H1 (cell line): ENCODE data around the gene WAC. TPM values are rescaled to one million over a fixed set of nuclear protein-coding genes. Genes with fewer than 3 reads are reported as not detected.

Experiments
- CTCF ChIA-PET: fragments of 300-600 bp; sonication (Branson Sonifier 250); formaldehyde crosslinking; loops from one replicate; lab custom pipeline; 2021; ENCODE audit not compliant: partially characterized antibody; lab: Charles Lee
- POLR2A ChIA-PET: fragments of 300-600 bp; sonication (Branson Sonifier 250); formaldehyde crosslinking; loops from one replicate; lab custom pipeline; 2021; ENCODE audit warnings: inconsistent platforms; ENCODE audit not compliant: partially characterized antibody; lab: Charles Lee
- DNase-seq, 2 experiments: peaks; one replicate each; pipeline versions ENCODE4 v3.0.0 to v3.0.0-alpha.2; 2010 to 2022; ENCODE audit warnings: low spot score in 2 of 2, low read depth in 1 of 2, mixed read lengths in 1 of 2
- FAIRE-seq: peaks from 2 replicates; lab custom pipeline; 2011; peaks lifted over from hg19 to GRCh38; lab: Jason Lieb, UNC
- H2AFZ ChIP-seq: 2 replicates; pipeline ENCODE4 v1.8.1; 2012; ENCODE audit warnings: low read length, inconsistent platforms
- H2AK5ac ChIP-seq: 2 replicates; pipeline ENCODE4 v1.6.1; 2013; ENCODE audit warnings: low read depth, low read length
- H2BK120ac ChIP-seq: replicated peaks from 2 replicates; pipeline ENCODE3; 2013; ENCODE audit warnings: low read depth, low read length, inconsistent platforms
- H2BK12ac ChIP-seq: 2 replicates; pipeline ENCODE4 v1.6.1; 2013; ENCODE audit warnings: low read depth, low read length
- H2BK15ac ChIP-seq: 2 replicates; pipeline ENCODE4 v1.6.1; 2013; ENCODE audit warnings: low read length
- H2BK20ac ChIP-seq: 2 replicates; pipeline ENCODE4 v1.6.1; 2013; ENCODE audit warnings: low read length
- H2BK5ac ChIP-seq: 2 replicates; pipeline ENCODE4 v1.6.1; 2013; ENCODE audit warnings: low read depth, low read length
- H3K14ac ChIP-seq: 2 replicates; pipeline ENCODE4 v1.6.1; 2013; ENCODE audit warnings: inconsistent platforms; ENCODE audit not compliant: insufficient read length
- H3K18ac ChIP-seq: 2 replicates; pipeline ENCODE4 v1.6.1; 2013; ENCODE audit warnings: low read length; ENCODE audit errors: extremely low read depth
- H3K23ac ChIP-seq: 2 replicates; pipeline ENCODE4 v1.6.1; 2013; ENCODE audit warnings: inconsistent platforms; ENCODE audit not compliant: insufficient read length
- H3K23me2 ChIP-seq: 2 replicates; pipeline ENCODE4 v1.6.1; 2013; ENCODE audit warnings: low read depth, low read length
- H3K27ac ChIP-seq: 2 replicates; pipeline ENCODE4 v1.6.1; 2011; ENCODE audit warnings: low read depth, low read length, inconsistent platforms
- H3K27me3 ChIP-seq, 4 experiments: replicated peaks in 1 of 4; 1 replicate in 1 of 4; 2 replicates in 3 of 4; pipeline versions ENCODE4 v1.6.1 to v1.8.1; 2011 to 2013; ENCODE audit warnings: low read length in 3 of 4, mild to moderate bottlenecking in 3 of 4, inconsistent platforms in 2 of 4, mixed read lengths in 2 of 4, moderate library complexity in 1 of 4; ENCODE audit not compliant: control insufficient read depth in 3 of 4, insufficient read depth in 3 of 4; ENCODE audit errors: extremely low read depth in 1 of 4
- H3K36me3 ChIP-seq, 4 experiments: 2 replicates each; pipeline versions ENCODE4 v1.6.1 to v1.8.1; 2011 to 2013; ENCODE audit warnings: mild to moderate bottlenecking in 4 of 4, low read length in 3 of 4, moderate library complexity in 2 of 4, control low read depth in 1 of 4, inconsistent platforms in 1 of 4; ENCODE audit not compliant: insufficient read depth in 4 of 4, control insufficient read depth in 2 of 4
- H3K4ac ChIP-seq: replicated peaks from 2 replicates; pipeline ENCODE3; 2013; ENCODE audit warnings: low read length, low read depth, mixed read lengths, inconsistent platforms; ENCODE audit not compliant: insufficient read length
- H3K4me1 ChIP-seq, 4 experiments: replicated peaks in 1 of 4; 1 replicate in 1 of 4; 2 replicates in 3 of 4; pipeline versions ENCODE4 v1.6.1 to v1.8.1; 2011 to 2013; ENCODE audit warnings: low read length in 3 of 4, inconsistent platforms in 2 of 4, mixed read lengths in 1 of 4; ENCODE audit not compliant: insufficient read depth in 4 of 4, control insufficient read depth in 3 of 4
- H3K4me2 ChIP-seq, 2 experiments: 2 replicates each; pipeline versions ENCODE4 v1.6.1 to v1.8.1; 2011 to 2013; ENCODE audit warnings: low read depth in 2 of 2, low read length in 2 of 2, control low read depth in 1 of 2, inconsistent platforms in 1 of 2, mild to moderate bottlenecking in 1 of 2; ENCODE audit not compliant: insufficient read depth in 1 of 2
- H3K4me3 ChIP-seq, 4 experiments: fragments of 200-600, 300-600 bp in 1 of 4; sonication (generic), shearing (Covaris generic), sonication (Bioruptor Twin) in 1 of 4; 2 replicates each; pipeline versions ENCODE4 v1.5.1 to v1.8.1; 2011 to 2016; ENCODE audit warnings: low read length in 4 of 4, low read depth in 3 of 4, control low read depth in 2 of 4, inconsistent platforms in 2 of 4, mild to moderate bottlenecking in 2 of 4, mixed read lengths in 1 of 4, moderate library complexity in 1 of 4; ENCODE audit not compliant: insufficient read depth in 2 of 4; ENCODE audit errors: extremely low read depth in 1 of 4
- H3K56ac ChIP-seq: replicated peaks from 2 replicates; pipeline ENCODE3; 2013; ENCODE audit warnings: low read depth, mild to moderate bottlenecking, mixed read lengths, low read length, inconsistent platforms; ENCODE audit not compliant: insufficient read length
- H3K79me1 ChIP-seq: 2 replicates; pipeline ENCODE4 v1.6.1; 2013; ENCODE audit warnings: low read depth, low read length, control low read depth
- H3K79me2 ChIP-seq, 2 experiments: 2 replicates each; pipeline versions ENCODE4 v1.6.1 to v1.8.1; 2012 to 2013; ENCODE audit warnings: low read length in 2 of 2, mild to moderate bottlenecking in 2 of 2, inconsistent platforms in 1 of 2; ENCODE audit not compliant: insufficient read depth in 2 of 2, control insufficient read depth in 1 of 2
- H3K9ac ChIP-seq, 4 experiments: replicated peaks in 1 of 4; 1 replicate in 1 of 4; 2 replicates in 3 of 4; pipeline versions ENCODE4 v1.6.1 to v1.8.1; 2011 to 2013; ENCODE audit warnings: low read depth in 3 of 4, low read length in 3 of 4, control low read depth in 2 of 4, mild to moderate bottlenecking in 2 of 4, moderate library complexity in 2 of 4, inconsistent platforms in 1 of 4; ENCODE audit errors: extremely low read depth in 1 of 4
- H3K9me3 ChIP-seq, 2 experiments: 2 replicates each; pipeline versions ENCODE4 v1.6.1 to v1.8.1; 2012 to 2013; ENCODE audit warnings: mild to moderate bottlenecking in 2 of 2, moderate library complexity in 2 of 2, control low read depth in 1 of 2, inconsistent platforms in 1 of 2, low read depth in 1 of 2, low read length in 1 of 2, mixed read lengths in 1 of 2; ENCODE audit not compliant: insufficient read depth in 2 of 2
- H4K20me1 ChIP-seq, 2 experiments: replicated peaks in 1 of 2; 2 replicates each; pipeline versions ENCODE3 to v1.8.1; 2011 to 2013; ENCODE audit warnings: inconsistent platforms in 2 of 2, low read length in 2 of 2, mild to moderate bottlenecking in 1 of 2; ENCODE audit not compliant: insufficient read depth in 2 of 2, control insufficient read depth in 1 of 2
- H4K5ac ChIP-seq: 2 replicates; pipeline ENCODE4 v1.6.1; 2013; ENCODE audit warnings: low read length, low read depth, mixed read lengths, inconsistent platforms; ENCODE audit not compliant: insufficient read length
- H4K8ac ChIP-seq: 2 replicates; pipeline ENCODE4 v1.8.0; 2013; ENCODE audit warnings: mild to moderate bottlenecking, moderate library complexity, low read length, inconsistent platforms; ENCODE audit not compliant: insufficient read depth; ENCODE audit errors: extremely low read depth
- H4K91ac ChIP-seq: replicated peaks from 2 replicates; pipeline ENCODE3; 2013; ENCODE audit warnings: low read length, mixed read lengths, inconsistent platforms; ENCODE audit not compliant: insufficient read length
- BCL11A ChIP-seq, 2 experiments: IDR thresholded peaks; one replicate each; pipeline ENCODE4 v1.6.1; 2011; ENCODE audit warnings: low read depth in 2 of 2, low read length in 2 of 2, mild to moderate bottlenecking in 2 of 2
- CREB1 ChIP-seq: IDR thresholded peaks from 2 replicates; pipeline ENCODE4 v1.6.1; 2012; ENCODE audit warnings: inconsistent platforms
- HDAC2 ChIP-seq, 2 experiments: fragments of 300-600 bp in 1 of 2; sonication (generic) in 1 of 2; IDR thresholded peaks; 2 replicates each; pipeline ENCODE4 v1.6.1; 2011 to 2012; ENCODE audit warnings: low read depth in 2 of 2, low read length in 2 of 2, mild to moderate bottlenecking in 2 of 2, moderate library complexity in 2 of 2, borderline replicate concordance in 1 of 2, inconsistent platforms in 1 of 2
- KDM5A ChIP-seq: fragments of 200-600 bp; IDR thresholded peaks from 2 replicates; pipeline ENCODE4 v1.7.1; 2012; ENCODE audit warnings: mild to moderate bottlenecking, low read length, inconsistent platforms, mixed read lengths
- MAFK ChIP-seq: IDR thresholded peaks from 2 replicates; pipeline ENCODE4 v1.6.1; 2012; ENCODE audit warnings: low read depth, mild to moderate bottlenecking, improper control_type of control experiment, low read length
- MAX ChIP-seq: IDR thresholded peaks from 2 replicates; pipeline ENCODE4 v1.6.1; 2012; ENCODE audit warnings: inconsistent platforms
- SIN3A ChIP-seq, 2 experiments: IDR thresholded peaks in 1 of 2; conservative IDR thresholded peaks in 1 of 2; 2 replicates each; pipeline ENCODE4 v1.6.1; 2011 to 2012; ENCODE audit warnings: low read length in 2 of 2, improper control_type of control experiment in 1 of 2, low read depth in 1 of 2, mild to moderate bottlenecking in 1 of 2
- TAF7 ChIP-seq: optimal IDR thresholded peaks from 2 replicates; pipeline ENCODE3; 2011; ENCODE audit warnings: low read depth, mild to moderate bottlenecking, inconsistent platforms, low read length, moderate library complexity, borderline replicate concordance
- TBP ChIP-seq: IDR thresholded peaks from 2 replicates; pipeline ENCODE4 v1.6.1; 2011; ENCODE audit warnings: low read depth, low read length, improper control_type of control experiment
- WGBS, 2 experiments: shearing (Covaris generic) in 1 of 2; methylation state at CpG; one replicate each; pipeline versions ENCODE4 v1.1.6 to v1.1.7; 2013 to 2015; ENCODE audit warnings: low lambda C conversion rate in 2 of 2, mixed read lengths in 2 of 2, inconsistent platforms in 1 of 2, low coverage in 1 of 2, missing lambda C conversion rate in 1 of 2; ENCODE audit not compliant: insufficient replicate concordance in 2 of 2, insufficient coverage in 1 of 2, insufficient read length in 1 of 2; ENCODE audit errors: extremely low coverage in 1 of 2, missing lambda C conversion rate in 1 of 2; 5-methylcytosine and 5-hydroxymethylcytosine counted together
- polyA plus RNA-seq, 7 experiments: library from polyadenylated mRNA; depleted of rRNA in 3 of 7; stranded (reverse) in 5 of 7; unstranded in 2 of 7; fragments of >200 nt in 5 of 7; fragments of 200-250 nt in 2 of 7; gene quantifications; 1 replicate in 5 of 7; 2 replicates in 1 of 7; 4 replicates in 1 of 7; pipeline versions ENCODE4 v1.2.1 to v1.2.3, GENCODE V29; 2011 to 2013; ENCODE audit warnings: missing spikeins in 2 of 7, mixed read lengths in 2 of 7
- total RNA-seq: library from RNA; stranded (reverse); fragmentation: NEBNext Ultra II Directional; extraction: Animal tissue kit (Norgen Biotek cat#: 25700); gene quantifications from 2 replicates; pipeline ENCODE4 v1.2.1, GENCODE V29; 2021

The WAC gene
- total and polyA plus RNA-seq, 2 of the 8 experiments (the other 6 are each of a cell fraction or from before 2014, with no cell fraction given), result 72.9 to 128 TPM

DNA sequence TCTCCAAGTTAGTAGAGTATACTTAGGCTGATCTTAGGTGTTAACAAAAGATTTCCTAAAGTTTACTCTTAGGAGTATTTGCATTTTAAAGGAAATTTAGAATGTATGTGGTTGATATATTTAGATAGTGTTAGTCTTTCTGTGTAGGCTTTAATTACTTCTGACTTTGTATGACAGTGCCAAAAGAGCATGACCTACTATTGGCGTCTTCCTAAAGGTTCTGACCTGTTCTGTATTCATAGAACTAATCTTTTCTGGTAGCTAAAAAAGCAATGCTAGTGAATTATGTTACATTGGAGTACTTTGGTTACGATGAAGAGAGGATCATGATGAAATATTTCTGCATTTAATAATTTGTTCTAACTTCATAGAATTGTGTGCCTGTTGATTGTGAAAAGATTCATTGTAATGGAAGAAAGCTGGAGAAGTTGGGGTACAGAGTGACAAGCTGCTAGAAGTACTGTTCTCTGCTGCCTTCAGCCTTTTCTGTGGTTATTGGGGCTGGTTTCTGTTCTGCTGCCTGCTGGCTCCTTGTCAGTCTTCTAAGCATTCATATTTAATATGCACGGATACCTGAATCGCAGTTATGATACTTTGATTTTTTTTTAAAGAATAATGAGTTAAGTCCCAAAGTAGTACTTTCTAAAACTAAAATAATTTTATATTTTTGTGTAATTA, 13.2 kb downstream of the WAC start:
- 85% methylated on average over 4 of the region's 4 CpGs; no CpG with 5 or more reads in 1 of the 2 experiments for WGBS, 2 experiments
- ChIA-PET CTCF (no interaction called here), POLR2A (interaction anchor here (2.1 to 7.4 kb wide), 3 partner anchors 10 to 13 kb away, joined by 6 to 87 read pairs (median 39); partner anchors contain the start of gene WAC)
- Histone ChIP-seq H3K36me3 (peaks cover 0 to 92% (median 41%) of the 10 kb centered on the region in 4 experiments; a peak in 6 of 8 replicates), H3K4me1 (no peaks in the 10 kb centered on the region), H3K27me3 (no peaks in the 10 kb centered on the region), H3K27ac (no peak overlapping the region), H3K18ac (no peak overlapping the region), H3K4me2 (no peak overlapping the region), H3K4ac (no peak overlapping the region), H2BK15ac (no peak overlapping the region), H2BK20ac (no peak overlapping the region), H3K9ac (no peak overlapping the region), H2BK5ac (no peak overlapping the region), H3K79me1 (peaks cover 5% of the 10 kb centered on the region; the same call in 1 of the 2 replicates), H4K5ac (no peak overlapping the region), H3K56ac (no peak overlapping the region), H2AK5ac (no peak overlapping the region), H3K9me3 (no peaks in the 10 kb centered on the region), H2BK12ac (no peak overlapping the region), H2AFZ (no peak overlapping the region), H2BK120ac (no peak overlapping the region), H3K14ac (no peak overlapping the region), H3K79me2 (peaks cover 25 to 100% of the 10 kb centered on the region in 2 experiments), H4K8ac (no peak overlapping the region), H4K91ac (no peak overlapping the region), H3K23ac (no peak overlapping the region), H3K23me2 (no peaks in the 10 kb centered on the region), H3K4me3 (no peak overlapping the region), H4K20me1 (peaks cover 27 to 31% of the 10 kb centered on the region in 2 experiments)
- DNase-seq (no peak), FAIRE-seq (no peak)
- TF ChIP-seq HDAC2 (IDR thresholded peaks at IDR 0.05; ENCODE audit: borderline replicate concordance in 1 of 2, low read depth in 2 of 2, low read length in 2 of 2) (no peak), TBP (no peak), KDM5A (no peak), MAFK (no peak), TAF7 (no peak), CREB1 (no peak), MAX (no peak), BCL11A (IDR thresholded peaks at IDR 0.05; ENCODE audit: low read depth in 2 of 2, low read length in 2 of 2) (no peak), SIN3A (conservative IDR thresholded peaks at IDR 0.05 in 1 of 2, IDR thresholded peaks at IDR 0.05 in 1 of 2; ENCODE audit: low read depth in 1 of 2, low read length in 2 of 2) (no peak)
